ENCODE data around the gene U2SURP. TPM values are rescaled to one million over a fixed set of nuclear protein-coding genes. Genes with fewer than 3 reads are reported as not detected.

U2SURP gene
- total RNA-seq, 3 donors from 2014 or later, result 62.4 to 75.5 (median 70.2) TPM

GRCh38 chr3:143101792-143102381, 100.5 kb downstream of the U2SURP start:
- Histone ChIP-seq H3K4me1 (ENCODE audit: low read depth) (no peaks in the 10 kb centered on the region), H3K36me3 (ENCODE audit: low read depth) (no peaks in the 10 kb centered on the region), H3K9me3 (peaks cover 23% of the 10 kb centered on the region), H3K4me3 (no peak overlapping the region)
- DNase-seq (no peak), ATAC-seq (no peak)
- intact Hi-C loops (cut with DNase I, micrococcal nuclease), result no loop called here
- no peak for TF ChIP-seq CTCF (IDR thresholded peaks at IDR 0.05)

DNA sequence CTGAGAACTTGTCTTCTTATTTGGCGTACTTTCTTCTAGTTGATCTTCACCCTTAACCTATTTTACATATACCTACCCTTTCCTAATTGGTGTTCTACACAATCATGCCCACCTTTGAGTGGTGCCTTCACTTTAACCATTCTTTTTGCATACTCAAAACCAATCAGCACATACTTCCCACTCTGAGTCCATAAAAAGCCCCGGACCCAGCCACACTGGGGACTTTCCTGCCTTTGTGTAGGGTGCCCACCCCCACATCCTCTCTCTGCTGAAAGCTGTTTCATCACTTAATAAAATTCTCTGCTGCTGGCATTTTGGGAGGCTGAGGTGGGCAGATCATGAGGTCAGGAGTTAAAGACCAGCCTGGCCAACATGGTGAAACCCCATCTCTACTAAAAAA, 102.3 kb downstream of the U2SURP start:
- TF ChIP-seq CTCF (IDR thresholded peaks at IDR 0.05), result no peak
- H3K36me3 ChIP-seq (ENCODE audit: low read depth), result no peaks in the 10 kb centered on the region
- DNase-seq (no peak), ATAC-seq (no peak)
- H3K4me1 ChIP-seq (ENCODE audit: low read depth), result no peaks in the 10 kb centered on the region
- peaks cover 23% of the 10 kb centered on the region for H3K9me3 ChIP-seq
- H3K4me3 ChIP-seq, result no peak overlapping the region
- intact Hi-C loops (cut with DNase I, micrococcal nuclease), result no loop called here

DNA sequence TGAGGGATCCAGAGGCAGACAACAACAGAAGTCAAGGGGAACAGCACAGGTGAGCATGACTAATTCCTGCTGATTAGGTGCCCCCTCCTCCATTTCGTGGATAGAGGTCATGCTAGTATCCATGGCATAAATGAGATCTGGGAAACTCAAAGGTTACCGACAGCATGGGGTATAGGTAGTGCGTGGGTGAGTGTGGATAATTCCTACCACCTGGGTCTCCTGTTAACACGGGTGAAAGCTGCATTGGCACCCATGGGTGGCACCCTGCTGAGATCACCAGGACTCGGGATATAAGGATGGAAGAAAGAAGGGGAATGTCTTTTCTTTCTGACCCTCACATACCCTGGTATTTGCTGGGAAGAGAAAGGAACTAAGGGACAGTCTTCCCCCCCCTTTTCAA, 103.8 kb downstream of the U2SURP start:
- TF ChIP-seq CTCF (IDR thresholded peaks at IDR 0.05), result no peak
- DNase-seq, result no peak
- ATAC-seq, result no peak
- peaks cover 23% of the 10 kb centered on the region for H3K9me3 ChIP-seq
- intact Hi-C loops (cut with DNase I, micrococcal nuclease), result no loop called here
- H3K4me1 ChIP-seq (ENCODE audit: low read depth), result no peaks in the 10 kb centered on the region
- no peak overlapping the region for H3K4me3 ChIP-seq
- no peaks in the 10 kb centered on the region for H3K36me3 ChIP-seq (ENCODE audit: low read depth)

DNA sequence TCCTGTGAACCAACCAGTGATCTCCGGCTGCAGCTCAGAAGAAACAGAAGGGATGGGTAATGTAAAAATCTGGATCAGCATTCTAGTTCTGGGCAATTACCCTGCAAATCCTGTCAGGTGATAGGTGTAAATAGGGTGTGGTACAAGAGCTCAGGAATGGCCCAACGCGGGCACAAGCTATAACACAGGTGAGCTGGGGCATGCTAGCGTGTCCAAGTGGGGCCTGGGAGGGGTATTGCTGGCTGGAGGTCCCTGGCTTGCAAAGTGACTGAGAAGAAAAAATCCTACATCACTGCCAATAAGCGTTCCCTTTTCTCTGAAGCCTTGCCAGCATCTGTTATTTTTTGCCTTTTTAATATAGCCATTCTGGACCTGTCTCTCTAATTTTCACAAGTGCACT, 108.5 kb downstream of the U2SURP start:
- Histone ChIP-seq H3K4me3 (no peak overlapping the region), H3K4me1 (ENCODE audit: low read depth) (no peaks in the 10 kb centered on the region), H3K36me3 (ENCODE audit: low read depth) (no peaks in the 10 kb centered on the region), H3K9me3 (peaks cover 15% of the 10 kb centered on the region)
- TF ChIP-seq CTCF (IDR thresholded peaks at IDR 0.05), result no peak
- intact Hi-C loops (cut with DNase I, micrococcal nuclease), result no loop called here
- DNase-seq, result no peak
- ATAC-seq, result no peak

Other genes starting within 250 kb of the U2SURP start
- 1 to 10 TPM; 1.5 to 8.4 (median 2.3) TPM for gene PCOLCE2, start 112.5 kb upstream of the U2SURP start, total RNA-seq
- not detected for gene PAQR9, start 37.9 kb upstream of the U2SURP start, total RNA-seq
- 1 to 10 TPM; 1.1 to 3.2 (median 1.5) TPM for gene CHST2, start 118.2 kb downstream of the U2SURP start, total RNA-seq

Data from mucosa of descending colon (tissue), 3 donors.